Activated CD4-positive, alpha-beta T cell treated with anti-CD3 and anti-CD28 coated beads for 1 hour (primary cell): ENCODE results near the gene TOGARAM1.

ENCODE experiments used
- DNase-seq: peaks from one replicate; pipeline ENCODE4 v3.0.0-alpha.2; 2020

Gene TOGARAM1

DNA sequence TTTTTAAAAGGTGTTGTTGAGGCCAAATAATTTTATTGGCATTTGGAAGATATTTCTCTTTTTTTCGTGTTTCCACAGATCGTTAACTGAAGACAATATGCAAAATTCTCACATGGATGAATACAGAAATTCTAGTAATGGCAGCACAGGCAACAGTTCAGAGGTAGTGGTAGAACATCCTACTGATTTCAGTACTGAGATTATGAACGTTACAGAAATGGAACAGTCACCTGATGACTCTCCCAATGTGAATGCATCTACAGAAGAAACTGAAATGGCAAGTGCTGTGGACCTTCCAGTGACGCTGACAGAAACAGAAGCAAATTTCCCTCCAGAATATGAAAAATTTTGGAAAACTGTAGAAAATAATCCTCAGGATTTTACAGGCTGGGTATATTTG is 133.2 kb downstream of the TOGARAM1 start:
- no peak for DNase-seq

GRCh38 chr14:45096218-45096617 is 134.2 kb downstream of the TOGARAM1 start:
- DNase-seq, result no peak

DNA sequence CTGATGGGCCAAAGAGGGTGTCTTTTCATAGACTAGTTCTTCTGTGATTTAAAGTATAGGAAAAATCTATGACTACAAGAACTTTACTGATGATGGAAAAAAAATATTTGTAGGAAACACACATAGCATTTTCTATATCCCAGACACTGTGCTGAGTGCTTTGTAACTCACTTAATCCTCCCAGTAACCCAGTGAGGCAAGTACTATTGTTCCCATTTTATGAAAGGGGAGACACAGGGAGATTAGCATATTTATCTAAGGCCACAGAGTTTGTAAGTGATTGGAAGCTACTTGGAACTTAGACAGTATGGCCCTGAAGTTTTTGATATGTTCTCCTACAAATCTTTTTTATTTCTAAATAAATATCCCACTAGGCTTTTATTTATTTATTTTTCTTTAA is 141.8 kb downstream of the TOGARAM1 start:
- no peak for DNase-seq

DNA sequence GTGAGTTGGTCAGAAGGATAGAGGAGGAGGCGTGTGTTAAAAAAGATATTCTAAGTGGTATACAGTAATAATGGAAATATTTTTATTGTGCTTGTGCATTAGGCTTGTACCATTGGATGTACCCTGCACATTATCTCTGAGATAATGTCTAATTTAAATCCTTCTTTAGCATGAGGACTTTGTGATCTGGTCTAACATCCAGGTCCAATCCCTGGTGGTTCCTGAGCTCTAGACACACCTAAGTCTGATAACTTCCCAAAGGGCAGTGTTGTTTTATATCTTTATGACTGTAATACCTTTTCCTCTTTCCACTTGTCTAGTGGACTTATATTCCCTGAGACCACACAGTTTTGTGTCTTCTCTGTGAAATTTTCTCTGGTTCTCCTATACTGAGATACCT is 142.6 kb downstream of the TOGARAM1 start:
- no peak for DNase-seq

- DNase-seq, result no peak
Observed at GRCh38 chr14:45112896-45113781, 151.1 kb downstream of the TOGARAM1 start.

GRCh38 chr14:45114327-45114726 is 152.3 kb downstream of the TOGARAM1 start:
- no peak for DNase-seq

- DNase-seq, result no peak
Observed at GRCh38 chr14:45118594-45118993, 156.6 kb downstream of the TOGARAM1 start.

- no peak for DNase-seq
Observed at GRCh38 chr14:45120096-45120495, 158.1 kb downstream of the TOGARAM1 start.

- no peak for DNase-seq
Observed at GRCh38 chr14:45123271-45123670, 161.3 kb downstream of the TOGARAM1 start.
